SH-SY5Y (cell line): ENCODE data around the gene HOXD3.

Experiments used
- GATA2 ChIP-seq: IDR thresholded peaks from 2 replicates; pipeline ENCODE4 v1.6.1; 2011; ENCODE audit warnings: mild to moderate bottlenecking, low read depth, low read length
- GATA3 ChIP-seq: IDR thresholded peaks from 2 replicates; pipeline ENCODE4 v1.6.1; 2011; ENCODE audit warnings: low read depth, mild to moderate bottlenecking, low read length, moderate library complexity

GRCh38 chr2:176162911-176163671 lies 6.0 kb downstream of the HOXD3 start:
- no peak for TF ChIP-seq GATA3
- TF ChIP-seq GATA2 = no peak
